ENCODE results near the gene MEF2C.

GRCh38 chr5:88890070-88890781 is 7.2 kb upstream of the MEF2C start:
- TF ChIP-seq TAF1 (IDR thresholded peaks at IDR 0.05; ENCODE audit: borderline replicate concordance, low read depth, low read length), result no peak
- TF ChIP-seq POLR2A (IDR thresholded peaks at IDR 0.05; ENCODE audit: low read depth, low read length), result no peak
